HG03558 (cell line): ENCODE results near the gene MYO1E.
A peak's percentile ranks its signal among the peaks of the same experiment; 100 is the strongest.
"Not testable (repeated sequence)": the region's sequence is repeated elsewhere in the genome, so short reads cannot be mapped to it uniquely, and the experiment has no call there.

Experiments used
- ATAC-seq: cut with Tn5 transposase; IDR thresholded peaks from one replicate; pipeline ENCODE4 v1.9.1; 2021; ENCODE audit warnings: moderate number of reproducible peaks; ENCODE audit not compliant: unreplicated experiment; ENCODE audit errors: extremely low read depth

MYO1E gene

DNA sequence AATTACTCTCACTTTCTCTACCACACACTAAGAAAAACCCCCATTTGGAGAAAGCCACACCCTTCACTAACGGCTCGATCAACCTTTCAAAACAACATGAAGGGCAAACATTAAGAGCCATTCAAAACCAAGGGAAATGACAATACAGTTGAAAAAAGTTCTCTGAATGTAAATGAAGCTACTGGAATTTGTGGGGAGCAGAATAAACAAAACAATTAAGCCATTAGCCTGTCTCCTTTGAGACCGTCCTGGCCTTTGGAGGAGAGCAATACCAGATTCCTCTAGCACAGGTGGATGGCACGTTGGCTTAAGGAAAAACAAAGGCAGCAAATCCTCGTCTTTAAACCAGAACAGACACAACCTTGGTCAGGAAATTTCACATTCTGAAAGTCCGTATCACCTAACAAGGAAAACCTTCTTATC, 18.7 kb downstream of the MYO1E start:
- no peak for ATAC-seq

DNA sequence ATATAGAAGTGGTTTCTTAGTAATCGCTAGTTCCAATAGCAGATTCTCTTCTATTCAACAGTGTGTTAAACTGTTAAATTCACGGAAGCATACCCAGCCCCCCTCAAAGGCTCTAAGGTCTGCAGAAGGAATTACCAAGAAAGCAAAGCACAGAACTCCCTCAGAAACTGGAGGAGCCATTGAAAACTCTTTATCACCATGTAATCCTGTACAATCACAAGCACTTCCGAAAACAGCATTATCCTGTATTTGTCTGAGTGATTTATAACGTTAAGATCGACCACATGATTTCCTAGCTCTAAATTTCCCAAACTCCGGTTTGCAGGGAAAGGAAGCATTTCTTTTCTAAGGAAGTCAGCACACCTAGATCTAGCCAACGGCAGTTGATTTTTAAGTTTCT, 20.0 kb downstream of the MYO1E start:
- no peak for ATAC-seq

DNA sequence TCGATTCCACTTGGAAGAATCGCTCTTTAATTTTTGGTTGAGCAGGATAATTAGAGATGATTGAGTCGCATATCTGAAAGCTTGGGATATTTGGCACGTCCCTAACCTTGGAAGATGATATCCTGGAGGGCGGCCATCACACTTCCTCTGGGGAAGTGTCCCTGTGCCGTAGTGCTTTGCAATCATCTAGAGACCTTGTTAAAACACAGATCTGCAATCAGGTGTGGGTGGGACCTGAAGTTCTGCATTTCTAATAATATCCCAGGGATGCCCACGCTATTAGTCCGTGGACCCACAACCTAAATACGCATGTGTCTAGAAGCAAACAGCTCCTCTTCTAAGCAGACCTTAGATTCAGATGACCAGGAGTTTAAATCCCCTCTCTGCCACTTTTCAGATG, 20.5 kb downstream of the MYO1E start:
- ATAC-seq = no peak

DNA sequence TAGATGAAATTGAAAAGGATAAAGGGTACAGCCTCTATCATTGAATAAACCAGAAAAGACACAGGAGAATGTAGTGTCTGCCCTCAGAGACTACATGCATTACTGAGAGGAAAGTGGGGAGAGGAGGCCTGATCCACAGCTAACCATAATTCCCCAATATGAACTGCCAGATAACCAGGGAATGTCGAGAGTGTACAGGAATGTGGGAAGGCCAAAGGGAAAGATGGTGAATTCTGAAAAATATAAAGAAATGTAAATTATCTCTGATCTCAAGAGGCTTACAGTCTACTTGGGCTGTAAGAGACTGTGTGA, 22.3 kb downstream of the MYO1E start:
- ATAC-seq = no peak

DNA sequence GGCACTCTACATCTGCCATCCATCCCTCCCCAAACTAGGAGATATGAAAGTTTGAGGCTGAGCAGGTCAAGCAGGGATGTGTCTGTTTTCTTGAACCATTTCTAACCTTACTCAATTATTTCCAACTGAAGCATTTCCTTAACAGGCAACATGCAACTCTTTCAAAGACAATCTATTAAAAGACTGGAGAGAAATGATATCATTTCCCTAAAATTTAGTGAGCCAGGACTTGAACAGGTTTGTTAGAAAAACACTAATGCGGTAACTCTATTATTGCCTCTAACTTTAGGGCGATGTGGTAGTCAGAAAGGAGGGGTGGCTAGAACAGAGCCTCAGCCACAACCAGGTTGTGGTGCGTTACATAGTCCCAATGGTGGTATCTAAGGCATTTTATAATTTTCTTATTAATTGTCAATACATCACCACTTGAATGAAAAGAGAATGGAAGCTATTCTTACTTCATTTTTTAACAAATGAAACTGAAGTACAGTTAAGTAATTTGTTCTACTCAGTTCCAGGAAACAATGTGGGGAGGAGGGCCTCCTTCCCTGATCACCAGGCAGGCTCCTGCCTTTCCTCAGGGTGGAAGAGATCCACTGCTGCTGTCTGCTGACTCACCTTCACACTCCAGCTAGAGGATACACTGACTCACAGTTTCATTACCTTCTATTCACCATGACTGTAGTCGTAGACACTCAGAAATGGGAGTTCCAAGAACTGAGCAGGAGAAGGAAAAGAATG, 22.8 kb downstream of the MYO1E start:
- ATAC-seq = no peak

DNA sequence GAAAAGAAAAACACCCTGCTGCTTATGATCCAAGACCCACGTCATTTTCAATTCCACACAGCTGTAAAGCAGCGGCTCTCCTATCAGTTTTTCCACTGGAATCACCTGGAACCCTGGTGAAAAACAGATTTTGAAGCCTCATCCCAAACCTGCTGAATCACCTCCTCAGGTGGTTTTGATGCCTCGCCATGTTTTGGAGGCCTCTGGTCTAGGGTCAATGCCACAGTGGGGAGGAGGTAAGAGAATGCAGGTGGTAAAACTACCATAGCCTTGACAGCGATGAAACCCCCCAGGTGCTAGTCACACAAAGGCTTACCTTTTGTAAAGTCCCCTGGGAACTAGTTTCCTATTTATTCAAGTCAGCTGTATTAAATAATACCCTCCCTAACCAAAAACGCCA, 24.8 kb downstream of the MYO1E start:
- ATAC-seq = no peak

DNA sequence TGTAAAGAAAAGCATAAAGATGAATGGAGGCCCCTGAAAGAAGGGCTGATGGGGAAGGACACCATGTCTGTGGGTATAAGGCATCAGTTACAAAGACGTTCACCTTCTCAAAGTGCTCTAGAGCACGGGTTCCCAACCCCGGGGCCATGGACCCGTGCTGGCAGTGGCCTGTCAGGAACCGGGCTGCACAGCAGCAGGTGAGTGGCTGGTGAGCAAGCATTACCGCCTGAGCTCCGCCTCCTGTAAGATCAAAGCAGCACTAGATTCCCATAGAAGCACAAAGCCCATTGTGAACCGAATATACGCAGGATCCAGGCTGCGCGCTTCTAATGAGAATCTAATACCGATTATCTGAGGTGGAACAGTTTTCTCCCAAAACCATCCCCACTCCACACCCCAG, 25.7 kb downstream of the MYO1E start:
- no peak for ATAC-seq

DNA sequence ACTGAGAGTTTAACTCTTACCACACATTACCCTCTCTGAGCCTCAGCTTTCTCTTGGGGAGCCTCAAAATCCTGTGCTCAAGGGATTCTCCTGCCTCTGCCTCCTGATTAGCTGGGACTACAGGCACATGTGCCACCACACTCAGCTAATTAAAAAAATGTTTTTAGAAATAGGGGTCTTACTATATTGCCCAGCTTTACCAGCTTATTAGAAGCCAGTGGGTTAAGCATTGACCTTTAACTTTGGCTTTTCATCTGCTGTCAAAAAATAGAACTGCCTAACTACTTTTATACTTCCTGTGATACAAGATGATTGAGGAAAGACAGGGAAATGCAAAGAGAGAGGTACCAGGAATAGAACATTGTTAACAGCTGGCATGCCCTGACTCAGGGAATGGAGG, 27.3 kb downstream of the MYO1E start:
- no peak for ATAC-seq

DNA sequence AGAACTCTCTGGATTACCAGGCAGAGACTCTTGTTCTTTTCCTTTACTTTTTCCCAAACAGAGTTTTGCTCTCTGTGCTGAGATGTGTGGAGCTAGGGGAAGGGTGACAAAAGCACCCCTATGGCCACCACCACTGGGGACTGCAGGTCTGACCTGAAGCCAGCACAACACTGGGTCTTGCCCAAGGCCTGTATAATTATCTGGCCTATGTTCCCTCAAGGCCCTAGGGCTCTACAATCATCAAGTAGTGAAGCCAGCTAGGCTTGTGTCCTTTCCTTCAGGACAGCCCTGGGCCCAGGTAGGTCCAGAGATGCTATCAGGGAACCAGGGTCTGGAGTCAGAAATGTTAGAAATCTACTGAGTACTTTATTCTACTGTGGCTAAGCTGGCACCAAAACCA, 28.4 kb downstream of the MYO1E start:
- ATAC-seq = no peak

DNA sequence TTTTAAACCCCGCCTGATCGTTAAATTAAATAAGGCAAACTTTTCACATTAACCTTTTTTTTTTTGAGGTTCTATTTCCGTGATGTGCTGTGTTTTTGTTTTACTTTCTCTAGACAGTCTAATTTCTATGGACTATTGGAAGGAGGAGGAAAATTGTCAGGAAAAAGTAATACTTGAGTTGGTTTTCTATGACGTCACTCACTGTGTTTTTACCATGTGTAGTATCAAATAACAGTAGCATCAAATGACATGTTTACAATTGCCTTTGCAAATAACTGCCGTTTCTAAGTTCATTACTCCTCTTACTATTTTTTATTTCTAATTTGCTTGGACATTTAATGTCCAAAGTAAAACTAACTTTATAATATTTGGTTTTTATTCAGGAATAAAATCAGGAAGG, 32.3 kb downstream of the MYO1E start:
- no peak for ATAC-seq

DNA sequence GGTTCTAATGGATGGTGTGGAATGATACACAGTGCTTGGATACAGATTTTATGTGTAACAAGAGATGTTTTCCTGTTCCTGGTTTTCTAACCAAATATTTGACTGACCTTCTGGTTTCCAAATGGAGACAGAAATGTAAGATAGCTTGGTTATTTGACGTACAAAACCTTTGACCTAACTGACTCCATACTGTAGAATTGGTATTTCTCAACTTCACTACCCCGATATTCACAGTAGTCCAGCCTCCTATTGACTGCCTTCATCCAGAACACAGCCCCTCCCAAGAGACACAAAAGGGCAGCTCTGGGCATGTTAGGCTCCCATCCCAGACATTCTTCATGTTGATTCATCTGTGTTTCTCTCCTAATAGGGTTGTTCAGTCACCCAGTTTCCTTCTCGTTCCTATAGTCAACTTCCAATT, 33.4 kb downstream of the MYO1E start:
- ATAC-seq = no peak

DNA sequence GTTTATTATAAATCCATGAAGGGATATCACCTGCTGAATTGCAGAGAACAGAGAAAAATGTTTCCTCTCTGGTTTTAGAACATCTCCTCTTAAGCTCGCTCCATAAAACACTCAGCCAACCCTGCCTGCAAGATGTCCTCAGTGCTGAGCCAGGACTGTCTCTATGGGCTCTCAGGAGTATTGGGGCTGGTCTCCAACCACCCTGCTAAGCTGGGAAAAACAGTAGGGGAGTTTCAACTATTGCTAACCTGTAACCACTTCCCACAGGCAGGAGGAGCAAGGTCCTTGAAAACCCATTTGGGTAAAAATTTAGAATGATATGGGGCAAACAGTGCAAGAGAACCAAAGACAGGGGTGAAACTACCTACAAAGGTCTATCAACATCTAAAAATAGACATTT, 34.3 kb downstream of the MYO1E start:
- no peak for ATAC-seq

DNA sequence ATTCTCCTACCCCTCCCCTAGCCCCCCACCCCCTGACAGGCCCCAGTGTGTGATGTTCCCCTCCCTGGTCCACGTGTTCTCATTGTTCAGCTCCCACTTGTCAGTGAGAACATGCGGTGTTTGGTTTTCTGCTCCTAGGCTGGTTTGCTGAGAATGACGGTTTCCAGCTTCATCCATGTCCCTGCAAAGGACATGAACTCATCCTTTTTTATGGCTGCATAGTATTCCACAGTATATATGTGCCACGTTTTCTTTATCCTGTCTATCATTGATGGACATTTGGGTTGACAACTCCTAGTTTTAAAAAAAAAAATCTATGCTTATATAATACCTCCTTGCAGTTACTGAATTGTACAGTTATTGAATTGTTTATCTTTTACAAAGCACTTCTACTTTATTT, 35.9 kb downstream of the MYO1E start:
- not testable (repeated sequence) for ATAC-seq

DNA sequence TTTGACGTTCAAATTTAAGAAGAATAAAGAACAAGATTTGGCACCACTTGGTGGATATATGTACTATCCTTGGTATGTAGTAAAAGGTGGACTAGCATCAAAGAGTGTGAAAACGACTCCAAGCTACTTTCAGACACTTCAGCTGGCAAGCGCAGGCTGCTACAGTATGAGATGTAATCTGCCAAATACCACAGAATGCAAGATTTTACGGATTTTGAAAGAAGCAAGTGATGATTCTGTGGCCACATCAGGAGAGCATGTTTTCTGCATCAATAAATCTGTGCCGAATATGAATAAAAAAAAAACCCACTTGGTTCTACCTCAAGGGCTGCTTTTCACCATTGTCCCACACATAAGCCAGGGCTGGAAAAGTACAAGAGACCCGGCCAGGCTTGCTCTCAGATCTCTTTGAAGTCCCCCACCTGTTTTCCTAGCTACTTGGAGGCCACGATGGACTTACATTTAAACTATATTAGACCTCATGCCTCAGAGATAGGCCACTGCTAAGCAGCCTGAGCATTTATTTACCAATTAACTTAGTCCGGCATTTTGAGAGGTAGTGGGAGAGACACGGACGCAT, 37.4 kb downstream of the MYO1E start:
- no peak for ATAC-seq

DNA sequence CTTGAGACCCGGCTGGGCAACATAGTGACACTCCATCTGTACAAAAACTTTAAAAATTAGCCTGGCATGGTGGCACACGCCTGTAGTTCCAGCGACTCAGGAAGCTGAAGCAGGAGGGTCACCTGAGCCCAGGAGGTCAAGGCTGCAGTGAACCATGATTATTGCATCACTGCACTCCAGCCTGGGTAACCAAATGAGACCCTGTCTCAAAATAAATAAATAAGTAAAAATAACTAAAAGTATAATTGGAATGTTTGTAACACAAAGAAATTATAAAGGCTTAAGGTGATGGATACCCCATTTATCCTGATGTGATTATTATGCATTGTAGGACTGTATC, 38.6 kb downstream of the MYO1E start:
- ATAC-seq = no peak

DNA sequence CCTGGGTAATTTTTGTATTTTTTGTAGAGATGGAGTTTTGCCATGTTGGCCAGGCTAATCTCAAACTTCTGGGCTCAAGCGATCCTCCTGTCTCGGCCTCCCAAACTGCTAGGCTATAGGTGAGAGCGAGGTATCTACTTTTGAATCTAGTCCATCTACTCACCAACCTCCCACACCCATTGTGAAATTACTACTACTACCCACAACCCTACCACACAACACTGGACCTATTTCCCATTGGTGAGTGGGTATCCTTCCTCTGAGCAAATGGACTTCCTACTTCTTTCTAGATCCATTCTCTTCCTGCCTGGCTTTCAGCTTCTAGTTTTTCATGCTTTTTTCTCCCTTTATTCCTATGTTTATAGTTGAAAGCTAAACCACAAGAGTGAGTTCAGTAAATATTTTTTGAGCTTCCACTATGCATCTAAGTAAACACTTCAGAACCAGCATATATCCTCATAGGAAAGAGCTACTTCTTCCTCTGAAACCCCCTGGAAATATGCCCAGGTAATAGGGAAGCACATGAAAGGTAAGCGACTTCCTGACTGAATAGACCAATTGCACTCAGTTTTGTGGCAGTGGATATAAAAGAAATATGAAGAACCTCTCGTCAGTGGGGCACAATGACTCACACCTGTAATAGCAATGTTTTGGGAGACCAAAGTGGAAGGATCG, 39.1 kb downstream of the MYO1E start:
- no peak for ATAC-seq

DNA sequence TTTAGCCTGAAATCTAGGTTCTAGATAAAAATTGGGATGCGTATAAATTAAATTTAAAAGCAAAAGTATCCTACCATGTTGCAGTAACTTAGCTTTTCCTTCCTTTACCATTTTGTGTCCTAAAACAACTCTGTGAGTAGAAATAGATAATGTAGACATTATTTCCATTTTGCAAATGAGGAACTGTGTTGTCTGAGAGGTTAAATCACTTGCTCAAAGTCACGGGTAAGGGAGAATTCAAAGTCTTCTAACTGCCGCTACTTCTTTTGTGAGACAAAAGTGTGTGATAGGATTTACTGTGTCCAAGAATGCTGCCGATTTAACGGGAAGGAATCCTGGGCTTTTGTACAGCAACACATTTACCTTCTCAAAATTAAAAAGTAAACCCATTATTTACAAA, 40.7 kb downstream of the MYO1E start:
- ATAC-seq = no peak

DNA sequence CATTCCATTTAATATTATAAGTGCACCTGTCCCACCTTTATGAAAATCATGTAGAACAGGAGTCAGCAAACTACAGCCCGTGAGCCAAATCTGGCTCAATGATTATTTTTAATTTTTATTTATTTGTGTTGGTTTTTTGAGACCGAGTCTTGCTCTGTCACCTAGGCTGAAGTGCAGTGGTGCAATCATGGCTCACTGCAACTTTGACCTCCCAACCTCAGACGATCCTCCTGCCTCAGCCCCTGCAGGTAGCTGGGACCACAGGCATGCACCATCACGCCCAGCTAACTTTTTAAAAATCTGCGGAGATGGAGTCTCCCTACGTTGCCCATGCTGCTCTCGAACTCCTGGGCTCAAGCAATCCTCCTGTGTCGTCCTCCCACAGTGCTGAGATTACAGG, 42.0 kb downstream of the MYO1E start:
- no peak for ATAC-seq

DNA sequence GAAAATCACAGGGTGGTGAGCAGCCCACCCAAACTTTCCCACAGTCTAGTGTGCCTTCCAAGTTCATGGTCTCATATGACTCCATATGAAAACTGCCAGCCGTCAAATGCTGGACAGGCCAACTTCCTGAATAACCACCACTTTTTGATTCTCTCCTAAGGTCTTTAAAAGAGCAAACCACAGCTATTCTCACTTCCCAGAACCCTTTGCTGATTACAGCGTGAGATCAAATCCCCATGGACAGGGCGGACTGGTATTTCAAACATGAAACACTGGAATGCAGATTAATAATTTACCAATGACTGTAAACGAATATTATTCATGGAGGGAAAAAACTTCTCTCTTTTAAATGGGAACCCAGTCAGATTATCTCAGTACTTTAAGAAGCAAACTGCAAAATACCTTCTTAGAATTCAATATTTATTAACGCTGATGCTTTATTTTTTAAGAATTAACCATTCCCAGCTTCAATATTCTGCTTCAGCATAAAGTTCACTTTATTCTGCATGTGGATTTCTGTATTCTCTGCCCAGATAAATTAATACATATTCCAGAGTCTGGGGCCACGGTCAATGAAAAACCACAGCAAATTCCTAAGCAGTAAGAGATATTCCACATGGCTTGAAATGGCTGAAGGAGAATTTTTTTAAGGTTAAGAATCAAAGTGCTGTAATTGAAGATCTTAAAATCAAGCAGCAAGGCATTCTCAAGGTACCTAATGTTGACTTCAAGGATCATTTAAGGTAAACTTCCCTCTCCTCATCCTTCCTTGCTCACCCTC, 42.9 kb downstream of the MYO1E start:
- ATAC-seq = no peak

DNA sequence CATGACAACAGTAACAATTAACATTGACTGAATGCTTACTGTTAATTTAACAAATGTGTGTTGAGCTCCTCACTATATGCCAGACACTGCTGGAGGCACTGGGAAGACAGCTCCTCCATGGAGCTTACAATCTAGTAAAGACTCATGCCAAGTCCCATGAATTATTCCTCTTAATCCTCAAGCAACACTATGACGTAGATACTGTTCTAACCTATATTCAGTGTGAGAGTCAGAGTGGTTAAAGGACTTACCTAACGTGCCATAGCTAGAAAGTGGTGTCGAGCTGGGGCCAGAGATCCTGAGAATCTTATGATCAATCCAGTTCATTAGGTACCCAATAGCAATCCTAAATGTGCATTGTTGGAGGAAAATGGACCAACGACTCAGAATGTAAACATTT, 43.6 kb downstream of the MYO1E start:
- ATAC-seq = no peak

DNA sequence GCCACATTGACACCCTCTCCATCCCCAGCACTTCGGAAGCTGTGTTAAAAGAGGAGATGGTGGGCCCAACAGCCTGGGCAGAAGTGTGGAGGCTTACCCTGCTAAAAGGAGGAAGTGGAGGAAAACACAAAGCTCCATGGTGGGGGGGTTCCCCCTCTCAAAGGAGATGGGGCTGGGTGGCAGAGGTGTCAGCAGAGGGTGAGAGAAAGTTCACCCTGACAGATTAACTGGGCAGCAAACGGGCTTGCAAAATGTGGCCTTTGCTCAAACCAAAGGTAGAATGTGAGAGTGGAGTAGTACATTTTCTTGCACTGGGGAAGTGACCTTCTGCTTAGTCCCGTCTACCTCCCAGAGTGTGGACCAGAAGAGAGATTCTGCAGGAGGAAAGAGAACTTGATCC, 44.7 kb downstream of the MYO1E start:
- peak; percentile 59 for ATAC-seq
